Posterior vena cava (tissue), 2 donors: Measurements from ENCODE around the gene ENTHD1. TPM values are rescaled to one million over a fixed set of nuclear protein-coding genes. Genes with fewer than 3 reads are reported as not detected.
A peak's percentile ranks its signal among the peaks of the same experiment; 100 is the strongest.
"Not testable (repeated sequence)": the region's sequence is repeated elsewhere in the genome, so short reads cannot be mapped to it uniquely, and the experiment has no call there.

Experiments
- DNase-seq: peaks from one replicate; pipeline ENCODE4 v3.0.0-alpha.2; 2020; ENCODE audit warnings: low spot score
- intact Hi-C, 2 donors: fragments of 100-400 bp; cut with DNase I; formaldehyde crosslinking; loops; one replicate each; pipeline versions ENCODE4 v1.14.1 to v1.14.2; 2022 to 2023
- total RNA-seq, 2 donors: library from RNA; stranded (reverse); fragmentation: NEBNext Ultra II Directional; extraction: Animal tissue kit (Norgen Biotek cat#: 25700); gene quantifications; one replicate each; pipeline ENCODE4 v1.2.1, GENCODE V29; 2021
- donor health status: DM: yes; HTN: yes; CAD: no.
- donor health status: DM: yes; HTN: yes; CAD: no.

Gene ENTHD1
- total RNA-seq, 2 donors from 2014 or later = not detected

GRCh38 chr22:39745789-39746188 is 147.8 kb downstream of the ENTHD1 start:
- intact Hi-C loops = no loop called here
- DNase-seq = no peak

- intact Hi-C loops = no loop called here
- DNase-seq = no peak
Observed at GRCh38 chr22:39744353-39744752, 149.2 kb downstream of the ENTHD1 start.

- intact Hi-C loops = no loop called here
Observed at GRCh38 chr22:39743935-39744334, 149.6 kb downstream of the ENTHD1 start.

GRCh38 chr22:39739338-39740027 is 154.1 kb downstream of the ENTHD1 start:
- no peak for DNase-seq
- intact Hi-C loops = no loop called here

More at GRCh38 chr22:39743935-39744334, 149.6 kb downstream of the ENTHD1 start:
- no peak for DNase-seq

- DNase-seq = no peak
- intact Hi-C loops = no loop called here
Observed at GRCh38 chr22:39738746-39739145, 154.8 kb downstream of the ENTHD1 start.

- no peak for DNase-seq
- intact Hi-C loops = no loop called here
Observed at GRCh38 chr22:39735776-39736175, 157.8 kb downstream of the ENTHD1 start.

- DNase-seq = no peak
- intact Hi-C loops = no loop called here
Observed at GRCh38 chr22:39734866-39735265, 158.7 kb downstream of the ENTHD1 start.

- DNase-seq, intact Hi-C loops: not testable (repeated sequence)
Observed at GRCh38 chr22:39734046-39734445, 159.5 kb downstream of the ENTHD1 start.

GRCh38 chr22:39733191-39733590 is 160.4 kb downstream of the ENTHD1 start:
- no peak for DNase-seq
- intact Hi-C loops = no loop called here

- no peak for DNase-seq
- intact Hi-C loops = no loop called here
Observed at GRCh38 chr22:39732625-39733024, 160.9 kb downstream of the ENTHD1 start.

- no peak for DNase-seq
- intact Hi-C loops = no loop called here
Observed at GRCh38 chr22:39731881-39732555, 161.5 kb downstream of the ENTHD1 start.

GRCh38 chr22:39731481-39731880 is 162.1 kb downstream of the ENTHD1 start:
- no peak for DNase-seq
- intact Hi-C loops = no loop called here

GRCh38 chr22:39729141-39729934 is 164.2 kb downstream of the ENTHD1 start:
- intact Hi-C loops = no loop called here
- DNase-seq = no peak

GRCh38 chr22:39728236-39728860 is 165.2 kb downstream of the ENTHD1 start:
- DNase-seq = peak; percentile 34
- intact Hi-C loops = no loop called here

- DNase-seq = peak; percentile 64
- intact Hi-C loops = no loop called here
Observed at GRCh38 chr22:39727541-39727940, 166.0 kb downstream of the ENTHD1 start.

- intact Hi-C loops = no loop called here
- DNase-seq = no peak
Observed at GRCh38 chr22:39725351-39726035, 168.1 kb downstream of the ENTHD1 start.

- intact Hi-C loops = no loop called here
- no peak for DNase-seq
Observed at GRCh38 chr22:39724857-39725256, 168.7 kb downstream of the ENTHD1 start.

- intact Hi-C loops = no loop called here
- DNase-seq = no peak
Observed at GRCh38 chr22:39724390-39724789, 169.2 kb downstream of the ENTHD1 start.

- intact Hi-C loops = no loop called here
- peak; percentile 55 for DNase-seq
Observed at GRCh38 chr22:39723899-39724351, 169.6 kb downstream of the ENTHD1 start.
